Ascending aorta (tissue), 2 donors: ENCODE results near the gene RPAIN. TPM values are rescaled to one million over a fixed set of nuclear protein-coding genes. Genes with fewer than 3 reads are reported as not detected.

ENCODE experiments used
- DNase-seq, 2 donors: peaks; one replicate each; pipeline ENCODE4 v3.0.0-alpha.2; 2019; ENCODE audit warnings: low spot score in 2 of 2
- H3K27ac ChIP-seq, 2 donors: fragments of 200-600 bp; sonication (generic); one replicate each; pipeline ENCODE4 v1.5.1; 2016 to 2017; ENCODE audit warnings: mild to moderate bottlenecking in 1 of 2
- H3K27me3 ChIP-seq: fragments of 200-600 bp; sonication (generic); one replicate; pipeline ENCODE4 v1.5.1; 2017
- H3K36me3 ChIP-seq, 2 donors: fragments of 200-600 bp; sonication (generic); one replicate each; pipeline ENCODE4 v1.5.1; 2016
- H3K4me1 ChIP-seq, 2 donors: fragments of 200-600 bp; sonication (generic); one replicate each; pipeline ENCODE4 v1.5.1; 2016 to 2017; ENCODE audit warnings: mild to moderate bottlenecking in 1 of 2
- H3K4me3 ChIP-seq, 2 donors: fragments of 200-600 bp; sonication (generic); one replicate each; pipeline ENCODE4 v1.5.1; 2016 to 2017; ENCODE audit warnings: mild to moderate bottlenecking in 1 of 2
- H3K9me3 ChIP-seq, 2 donors: fragments of 200-600 bp; sonication (generic); one replicate each; pipeline ENCODE4 v1.5.1; 2016
- intact Hi-C: fragments of 100-400 bp; cut with DNase I; formaldehyde crosslinking; loops from one replicate; pipeline ENCODE4 v1.15.1; 2023
- total RNA-seq: library from RNA; depleted of rRNA; stranded (reverse); fragments of >200 nt; gene quantifications from one replicate; pipeline ENCODE4 v1.1.0, GENCODE V29; 2016
- TF ChIP-seq, protein P1 (sequence below), 3 experiments: fragments of 200-600 bp in 2 of 3; fragments of 450-650 bp in 1 of 3; sonication (generic) in 2 of 3; IDR thresholded peaks; one replicate each; pipeline ENCODE4 v1.5.1; 2016 to 2019; ENCODE audit warnings: antibody characterized with exemption in 3 of 3, mild to moderate bottlenecking in 1 of 3, moderate library complexity in 1 of 3

Gene RPAIN
- total RNA-seq, 1 donor from 2014 or later = 6.4 TPM

DNA sequence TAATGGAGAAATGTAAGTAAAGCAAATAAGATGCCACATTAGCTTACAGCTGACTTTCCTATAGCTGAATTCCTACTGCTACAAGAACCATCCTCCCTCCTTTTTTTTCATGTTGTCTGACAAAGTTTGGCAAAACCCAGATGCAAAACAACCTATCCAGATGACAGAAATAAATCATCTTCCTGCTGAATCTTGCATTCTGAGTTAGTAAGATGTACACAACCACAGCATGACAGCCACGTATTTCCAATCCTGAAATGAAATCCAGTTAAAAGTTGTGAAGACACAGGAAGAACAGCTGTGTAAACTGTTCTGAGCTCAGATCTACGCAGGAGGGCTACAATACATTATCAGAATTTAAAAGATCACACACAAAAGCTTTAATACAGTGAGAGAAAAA, 53.9 kb downstream of the RPAIN start:
- intact Hi-C loops = no loop called here
- no peaks in the 10 kb centered on the region for H3K9me3 ChIP-seq
- H3K27ac ChIP-seq = no peak overlapping the region
- peaks cover 59 to 66% of the 10 kb centered on the region in 2 donors for H3K36me3 ChIP-seq
- H3K4me1 ChIP-seq = no peaks in the 10 kb centered on the region
- H3K27me3 ChIP-seq = no peaks in the 10 kb centered on the region
- DNase-seq = no peak
- TF ChIP-seq, protein P1, sequence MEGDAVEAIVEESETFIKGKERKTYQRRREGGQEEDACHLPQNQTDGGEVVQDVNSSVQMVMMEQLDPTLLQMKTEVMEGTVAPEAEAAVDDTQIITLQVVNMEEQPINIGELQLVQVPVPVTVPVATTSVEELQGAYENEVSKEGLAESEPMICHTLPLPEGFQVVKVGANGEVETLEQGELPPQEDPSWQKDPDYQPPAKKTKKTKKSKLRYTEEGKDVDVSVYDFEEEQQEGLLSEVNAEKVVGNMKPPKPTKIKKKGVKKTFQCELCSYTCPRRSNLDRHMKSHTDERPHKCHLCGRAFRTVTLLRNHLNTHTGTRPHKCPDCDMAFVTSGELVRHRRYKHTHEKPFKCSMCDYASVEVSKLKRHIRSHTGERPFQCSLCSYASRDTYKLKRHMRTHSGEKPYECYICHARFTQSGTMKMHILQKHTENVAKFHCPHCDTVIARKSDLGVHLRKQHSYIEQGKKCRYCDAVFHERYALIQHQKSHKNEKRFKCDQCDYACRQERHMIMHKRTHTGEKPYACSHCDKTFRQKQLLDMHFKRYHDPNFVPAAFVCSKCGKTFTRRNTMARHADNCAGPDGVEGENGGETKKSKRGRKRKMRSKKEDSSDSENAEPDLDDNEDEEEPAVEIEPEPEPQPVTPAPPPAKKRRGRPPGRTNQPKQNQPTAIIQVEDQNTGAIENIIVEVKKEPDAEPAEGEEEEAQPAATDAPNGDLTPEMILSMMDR (IDR thresholded peaks at IDR 0.05) = no peak
- H3K4me3 ChIP-seq = no peak overlapping the region

DNA sequence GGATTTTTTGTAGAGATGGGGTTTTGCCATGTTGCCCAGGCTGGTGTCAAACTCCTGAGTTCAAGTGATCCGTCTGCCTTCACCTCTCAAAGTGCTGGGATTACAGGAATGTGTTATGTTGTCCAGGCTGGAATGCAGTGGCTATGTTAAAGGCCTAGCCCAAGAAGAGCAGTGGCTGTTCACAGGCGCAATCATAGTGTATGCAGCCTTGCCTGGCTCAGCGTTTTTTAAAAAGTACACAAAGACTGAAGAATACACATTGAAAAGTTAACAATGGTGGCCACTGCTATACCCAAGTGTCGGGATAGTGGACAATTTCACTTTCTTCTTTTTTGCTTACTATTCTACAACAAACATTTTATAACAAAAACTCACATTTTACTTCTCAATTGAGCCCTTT, 59.0 kb downstream of the RPAIN start:
- peaks cover 68 to 95% of the 10 kb centered on the region in 2 donors for H3K36me3 ChIP-seq

DNA sequence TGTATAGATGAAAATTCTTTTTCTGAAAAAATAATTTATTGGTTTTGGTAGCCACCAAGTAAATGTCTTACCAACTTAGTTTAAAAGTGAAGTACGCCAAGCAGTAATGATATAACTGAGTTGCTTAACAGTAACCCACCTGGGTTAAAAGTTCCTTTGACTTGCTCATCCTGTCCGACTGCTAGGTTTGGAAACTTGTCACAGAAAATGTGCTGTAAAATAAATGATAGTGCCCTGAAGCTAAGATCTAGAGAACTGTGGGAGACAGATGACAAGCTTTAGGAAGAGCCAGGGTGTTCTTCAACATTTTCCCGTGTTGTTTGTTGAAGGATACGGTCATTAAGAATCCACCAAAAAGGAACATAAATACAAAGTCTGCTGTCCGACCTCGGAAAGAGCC, 61.0 kb downstream of the RPAIN start:
- Histone ChIP-seq H3K4me1 (peaks cover 0 to 10% of the 10 kb centered on the region in 2 donors), H3K4me3 (no peak overlapping the region), H3K27me3 (no peaks in the 10 kb centered on the region), H3K27ac (no peak overlapping the region), H3K36me3 (peaks cover 55 to 85% of the 10 kb centered on the region in 2 donors), H3K9me3 (no peaks in the 10 kb centered on the region)
- intact Hi-C loops = loop anchor here (10.0 kb wide), 2 partner anchors 964 to 1174 kb away; partner anchors contain the start of genes C17orf100, MED31 and PIMREG
- TF ChIP-seq, protein P1 (IDR thresholded peaks at IDR 0.05) = no peak
- no peak for DNase-seq

More for the DNA sequence above, 59.0 kb downstream of the RPAIN start:
- H3K27me3 ChIP-seq = no peaks in the 10 kb centered on the region
- no peak for DNase-seq
- no peak overlapping the region for H3K4me3 ChIP-seq
- intact Hi-C loops = no loop called here
- no peak overlapping the region for H3K27ac ChIP-seq
- no peaks in the 10 kb centered on the region for H3K9me3 ChIP-seq
- H3K4me1 ChIP-seq = no peaks in the 10 kb centered on the region
- TF ChIP-seq, protein P1 (IDR thresholded peaks at IDR 0.05) = no peak

DNA sequence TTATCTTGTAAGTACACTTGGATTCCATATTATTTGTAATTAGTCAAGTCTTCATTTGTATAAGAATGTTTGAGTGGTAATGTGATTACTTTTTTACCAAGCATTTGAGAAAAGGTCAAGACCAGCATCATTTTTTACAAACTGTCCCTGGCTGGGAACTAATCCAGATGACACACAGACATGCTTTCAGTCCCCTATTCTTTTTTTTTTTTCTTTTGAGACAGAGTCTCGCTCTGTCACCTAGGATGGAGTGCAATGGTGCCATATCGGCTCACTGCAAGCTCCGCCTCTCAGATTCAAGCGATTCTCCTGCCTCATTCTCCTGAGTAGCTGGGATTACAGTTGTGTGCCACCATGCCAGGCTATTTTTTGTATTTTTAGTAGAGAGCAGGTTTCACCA, 61.5 kb downstream of the RPAIN start:
- H3K27ac ChIP-seq = no peak overlapping the region
- no peaks in the 10 kb centered on the region for H3K27me3 ChIP-seq
- peaks cover 0 to 10% of the 10 kb centered on the region in 2 donors for H3K4me1 ChIP-seq
- no peak for DNase-seq
- TF ChIP-seq, protein P1 (IDR thresholded peaks at IDR 0.05) = no peak
- peaks cover 52 to 81% of the 10 kb centered on the region in 2 donors for H3K36me3 ChIP-seq
- H3K4me3 ChIP-seq = no peak overlapping the region
- H3K9me3 ChIP-seq = no peaks in the 10 kb centered on the region
- intact Hi-C loops = loop anchor here (10.0 kb wide), 2 partner anchors 963 to 1173 kb away; partner anchors contain the start of genes C17orf100, MED31 and PIMREG

Other genes with a start within 250 kb of the RPAIN start
- 0.21 TPM for gene ZNF594, start 228.3 kb upstream of the RPAIN start, total RNA-seq
- 0.21 TPM for gene SCIMP, start 185.3 kb upstream of the RPAIN start, total RNA-seq
- gene RABEP1, start 137.9 kb upstream of the RPAIN start, total RNA-seq = 9.3 TPM
- 102 TPM for gene NUP88, start 520 bp upstream of the RPAIN start, total RNA-seq
- 152 TPM for gene C1QBP, start 19.0 kb downstream of the RPAIN start, total RNA-seq
- gene DHX33, start 48.8 kb downstream of the RPAIN start, total RNA-seq = 9.0 TPM
- gene DERL2, start 66.0 kb downstream of the RPAIN start, total RNA-seq = 7.5 TPM
- 17.5 TPM for gene MIS12, start 66.4 kb downstream of the RPAIN start, total RNA-seq
- gene NLRP1, start 164.3 kb downstream of the RPAIN start, total RNA-seq = 67.7 TPM